Tongue (tissue), 2 donors: ENCODE data around the gene MTERF4. TPM values are rescaled to one million over a fixed set of nuclear protein-coding genes. Genes with fewer than 3 reads are reported as not detected.
"Not testable (repeated sequence)": the region's sequence is repeated elsewhere in the genome, so short reads cannot be mapped to it uniquely, and the experiment has no call there.

Experiments
- DNase-seq: peaks from one replicate; pipeline ENCODE4 v3.0.0-alpha.2; 2015
- total RNA-seq: library from RNA; depleted of rRNA; stranded (reverse); fragments of >200 nt; gene quantifications from one replicate; pipeline ENCODE4 v1.2.3, GENCODE V29; 2014

Gene MTERF4
- total RNA-seq, 1 donor from 2014 or later: 70.9 TPM

- no peak for DNase-seq
Measured at GRCh38 chr2:241110607-241111439, 8.7 kb upstream of the MTERF4 start.

GRCh38 chr2:241110089-241110606 is 8.1 kb upstream of the MTERF4 start:
- DNase-seq: no peak

- no peak for DNase-seq
Measured at GRCh38 chr2:241109210-241110088, 7.4 kb upstream of the MTERF4 start.

GRCh38 chr2:241108271-241109209 is 6.5 kb upstream of the MTERF4 start:
- DNase-seq: no peak

- DNase-seq: no peak
Measured at GRCh38 chr2:241107031-241107783, 5.1 kb upstream of the MTERF4 start.

GRCh38 chr2:241105641-241106040 is 3.6 kb upstream of the MTERF4 start:
- no peak for DNase-seq

GRCh38 chr2:241104611-241105010 is 2.5 kb upstream of the MTERF4 start:
- not testable (repeated sequence) for DNase-seq

- no peak for DNase-seq
Measured at GRCh38 chr2:241103176-241103595, 1.1 kb upstream of the MTERF4 start.

GRCh38 chr2:241099246-241099645 is 2.8 kb downstream of the MTERF4 start:
- DNase-seq: no peak

GRCh38 chr2:241096979-241097378 is 5.1 kb downstream of the MTERF4 start:
- DNase-seq: no peak

- no peak for DNase-seq
Measured at GRCh38 chr2:241095594-241096290, 6.3 kb downstream of the MTERF4 start.

GRCh38 chr2:241094924-241095420 is 7.1 kb downstream of the MTERF4 start:
- DNase-seq: no peak

GRCh38 chr2:241094172-241094571 is 7.9 kb downstream of the MTERF4 start:
- DNase-seq: no peak

- not testable (repeated sequence) for DNase-seq
Measured at GRCh38 chr2:241093133-241093781, 8.8 kb downstream of the MTERF4 start.

GRCh38 chr2:241092677-241093076 is 9.4 kb downstream of the MTERF4 start:
- no peak for DNase-seq

GRCh38 chr2:241091734-241092445 is 10.2 kb downstream of the MTERF4 start:
- no peak for DNase-seq

- no peak for DNase-seq
Measured at GRCh38 chr2:241091201-241091600, 10.9 kb downstream of the MTERF4 start.

- no peak for DNase-seq
Measured at GRCh38 chr2:241088791-241089732, 13.0 kb downstream of the MTERF4 start.
